A673 (cell line): ENCODE data around the gene VDR. TPM values are rescaled to one million over a fixed set of nuclear protein-coding genes. Genes with fewer than 3 reads are reported as not detected.

Experiments used
- BruUV-seq: library from RNA; stranded (reverse); fragments of 400-500 nt; replicated peaks from 2 replicates; lab custom pipeline; 2021; lab: Mats Ljungman, UMichigan
- CTCF ChIA-PET: fragments of 300-600 bp; sonication (Branson Sonifier 250); formaldehyde crosslinking; loops from one replicate; lab custom pipeline; 2022; ENCODE audit warnings: antibody characterized with exemption; lab: Charles Lee
- POLR2A ChIA-PET: fragments of 300-600 bp; sonication (Branson Sonifier 250); formaldehyde crosslinking; loops from one replicate; lab custom pipeline; 2022; ENCODE audit warnings: antibody characterized with exemption; ENCODE audit not compliant: low non-redundant PET; lab: Charles Lee
- DNase-seq: peaks from one replicate; pipeline ENCODE4 v3.0.0-alpha.2; 2015; ENCODE audit warnings: low spot score
- H3K27ac ChIP-seq: fragments of 200-600 bp; sonication (generic); 2 replicates; pipeline ENCODE4 v1.5.1; 2016; ENCODE audit warnings: mixed run types, low read depth, mild to moderate bottlenecking, mixed read lengths, antibody characterized with exemption, low read length; ENCODE audit not compliant: poor library complexity, severe bottlenecking
- H3K27me3 ChIP-seq: fragments of 200-600 bp; sonication (generic); replicated peaks from 2 replicates; pipeline ENCODE4 v1.6.1; 2017; ENCODE audit warnings: mixed run types, low read depth, mild to moderate bottlenecking, mixed read lengths, antibody characterized with exemption, low read length; ENCODE audit not compliant: insufficient read depth, poor library complexity
- H3K36me3 ChIP-seq: fragments of 200-600 bp; sonication (generic); 2 replicates; pipeline ENCODE4 v1.6.1; 2016; ENCODE audit warnings: mixed run types, mild to moderate bottlenecking, mixed read lengths, antibody characterized with exemption, low read length; ENCODE audit not compliant: insufficient read depth, poor library complexity, severe bottlenecking
- H3K4me1 ChIP-seq: fragments of 200-600 bp; sonication (generic); 2 replicates; pipeline ENCODE4 v1.6.1; 2017; ENCODE audit warnings: mixed run types, mild to moderate bottlenecking, mixed read lengths, antibody characterized with exemption, low read length; ENCODE audit not compliant: insufficient read depth, poor library complexity, severe bottlenecking
- H3K4me3 ChIP-seq: fragments of 200-600 bp; sonication (generic); 2 replicates; pipeline ENCODE4 v1.5.1; 2016; ENCODE audit warnings: low read depth, mixed run types, mild to moderate bottlenecking, mixed read lengths, low read length; ENCODE audit not compliant: poor library complexity, severe bottlenecking
- H3K9me3 ChIP-seq: fragments of 200-600 bp; sonication (generic); 2 replicates; pipeline ENCODE4 v1.6.1; 2016; ENCODE audit warnings: mixed run types, low read depth, mild to moderate bottlenecking, mixed read lengths, antibody characterized with exemption, low read length; ENCODE audit not compliant: poor library complexity, severe bottlenecking
- CTCF ChIP-seq: fragments of 300-800, 200-600 bp; sonication (generic); conservative IDR thresholded peaks from 2 replicates; pipeline ENCODE4 v1.5.1; 2017; ENCODE audit warnings: low read depth, mild to moderate bottlenecking, antibody characterized with exemption, low read length, moderate library complexity, mixed read lengths
- EZH2 ChIP-seq: fragments of 200-600 bp; sonication (generic); IDR thresholded peaks from 2 replicates; pipeline ENCODE4 v1.6.1; 2017; ENCODE audit warnings: borderline replicate concordance, low read depth, mild to moderate bottlenecking, mixed read lengths, antibody characterized with exemption, low read length; ENCODE audit not compliant: poor library complexity, severe bottlenecking
- intact Hi-C: fragments of 100-400 bp; cut with micrococcal nuclease; formaldehyde crosslinking; loops from one replicate; pipeline ENCODE4 v1.10.0; 2022; ENCODE audit not compliant: unreplicated experiment
- total RNA-seq: library from RNA; stranded (reverse); gene quantifications from 2 replicates; pipeline ENCODE4 v1.2.3, GENCODE V29; 2021

The VDR gene
- total RNA-seq, 1 experiment from 2014 or later, result 0.43 TPM

GRCh38 chr12:47909839-47910465, 5.2 kb upstream of the VDR start:
- Histone ChIP-seq H3K36me3 (no peaks in the 10 kb centered on the region), H3K4me1 (peaks cover 7% of the 10 kb centered on the region), H3K27me3 (peaks cover 26% of the 10 kb centered on the region), H3K4me3 (no peak overlapping the region), H3K27ac (no peak overlapping the region), H3K9me3 (no peaks in the 10 kb centered on the region)
- ChIA-PET CTCF (no interaction called here), POLR2A (no interaction called here)
- BruUV-seq, result no TSS peak
- DNase-seq, result no peak
- intact Hi-C loops, result no loop called here
- TF ChIP-seq EZH2 (no peak), CTCF (no peak)

- TF ChIP-seq EZH2, result no peak
- no peak for TF ChIP-seq CTCF
- no peak for DNase-seq
- Histone ChIP-seq H3K27ac (no peak overlapping the region), H3K4me1 (peaks cover 7% of the 10 kb centered on the region), H3K36me3 (no peaks in the 10 kb centered on the region), H3K4me3 (no peak overlapping the region), H3K9me3 (no peaks in the 10 kb centered on the region), H3K27me3 (peaks cover 34% of the 10 kb centered on the region)
- ChIA-PET CTCF (no interaction called here), POLR2A (no interaction called here)
- no TSS peak for BruUV-seq
- intact Hi-C loops, result no loop called here
These were observed 3.9 kb upstream of the VDR start for GRCh38 chr12:47908738-47909137.

- intact Hi-C loops, result no loop called here
These were observed 3.2 kb upstream of the VDR start for GRCh38 chr12:47907851-47908454.

More at GRCh38 chr12:47907851-47908454, 3.2 kb upstream of the VDR start:
- no peak for DNase-seq
- no peaks in the 10 kb centered on the region for H3K36me3 ChIP-seq
- POLR2A ChIA-PET, result no interaction called here
- TF ChIP-seq EZH2 (no peak), CTCF (no peak)
- CTCF ChIA-PET, result no interaction called here
- H3K27ac ChIP-seq, result no peak overlapping the region
- H3K9me3 ChIP-seq, result no peaks in the 10 kb centered on the region
- no TSS peak for BruUV-seq
- H3K27me3 ChIP-seq, result peaks cover 34% of the 10 kb centered on the region
- no peak overlapping the region for H3K4me3 ChIP-seq
- H3K4me1 ChIP-seq, result peaks cover 7% of the 10 kb centered on the region
